ENCODE results near the gene ATP11A.
"Not testable (repeated sequence)": the region's sequence is repeated elsewhere in the genome, so short reads cannot be mapped to it uniquely, and the experiment has no call there.

DNA sequence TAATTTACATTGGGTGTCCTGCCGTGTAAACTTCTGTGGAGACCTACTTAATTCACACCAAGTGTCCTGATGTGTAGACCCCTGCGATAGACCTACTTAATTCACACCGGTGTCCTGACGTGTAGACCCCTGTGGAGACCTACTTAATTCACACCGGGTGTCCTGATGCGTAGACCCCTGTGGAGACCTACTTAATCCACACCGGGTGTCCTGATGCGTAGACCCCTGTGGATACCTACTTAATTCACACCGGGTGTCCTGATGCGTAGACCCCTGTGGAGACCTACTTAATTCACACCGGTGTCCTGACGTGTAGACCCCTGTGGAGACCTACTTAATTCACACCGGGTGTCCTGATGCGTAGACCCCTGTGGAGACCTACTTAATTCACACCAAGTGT lies 97.0 kb downstream of the ATP11A start:
- not testable (repeated sequence) for TF ChIP-seq POLR2A (IDR thresholded peaks at IDR 0.05)
- TF ChIP-seq, protein P1, sequence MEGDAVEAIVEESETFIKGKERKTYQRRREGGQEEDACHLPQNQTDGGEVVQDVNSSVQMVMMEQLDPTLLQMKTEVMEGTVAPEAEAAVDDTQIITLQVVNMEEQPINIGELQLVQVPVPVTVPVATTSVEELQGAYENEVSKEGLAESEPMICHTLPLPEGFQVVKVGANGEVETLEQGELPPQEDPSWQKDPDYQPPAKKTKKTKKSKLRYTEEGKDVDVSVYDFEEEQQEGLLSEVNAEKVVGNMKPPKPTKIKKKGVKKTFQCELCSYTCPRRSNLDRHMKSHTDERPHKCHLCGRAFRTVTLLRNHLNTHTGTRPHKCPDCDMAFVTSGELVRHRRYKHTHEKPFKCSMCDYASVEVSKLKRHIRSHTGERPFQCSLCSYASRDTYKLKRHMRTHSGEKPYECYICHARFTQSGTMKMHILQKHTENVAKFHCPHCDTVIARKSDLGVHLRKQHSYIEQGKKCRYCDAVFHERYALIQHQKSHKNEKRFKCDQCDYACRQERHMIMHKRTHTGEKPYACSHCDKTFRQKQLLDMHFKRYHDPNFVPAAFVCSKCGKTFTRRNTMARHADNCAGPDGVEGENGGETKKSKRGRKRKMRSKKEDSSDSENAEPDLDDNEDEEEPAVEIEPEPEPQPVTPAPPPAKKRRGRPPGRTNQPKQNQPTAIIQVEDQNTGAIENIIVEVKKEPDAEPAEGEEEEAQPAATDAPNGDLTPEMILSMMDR (IDR thresholded peaks at IDR 0.05): not testable (repeated sequence)

Measured in thyroid gland (tissue), 4 donors.